ENCODE results near the gene LARP4.

Gene LARP4

GRCh38 chr12:50527359-50527726, 126.7 kb downstream of the LARP4 start:
- no peak for DNase-seq (ENCODE audit: low spot score)

- no peak for DNase-seq (ENCODE audit: low spot score)
Measured at GRCh38 chr12:50528800-50529199, 128.1 kb downstream of the LARP4 start.

DNA sequence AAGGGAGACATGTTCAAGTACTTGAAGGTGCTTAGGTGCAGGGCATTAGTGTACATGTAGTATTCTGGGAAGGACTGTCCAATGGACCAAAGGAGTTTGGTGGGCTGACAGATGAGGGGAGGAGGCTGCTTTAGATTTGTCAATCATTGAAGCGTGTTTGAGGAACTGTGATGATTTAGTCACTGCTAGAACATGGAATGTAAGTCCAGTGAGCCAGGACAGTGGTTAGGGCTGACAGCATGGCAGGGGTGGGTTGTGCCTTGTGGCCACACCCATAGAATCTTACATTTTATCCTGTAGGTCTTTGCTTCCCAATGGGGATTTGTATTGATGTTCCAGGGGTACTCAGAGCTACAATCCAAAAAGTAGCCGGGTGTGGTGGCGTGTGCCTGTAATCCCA, 128.7 kb downstream of the LARP4 start:
- DNase-seq (ENCODE audit: low spot score) = no peak
